Right lobe of liver (tissue), 4 donors: ENCODE results near the gene CHKA.

Experiments
- POLR2A ChIP-seq: fragments of 450-650 bp; IDR thresholded peaks from one replicate; pipeline ENCODE4 v1.6.1; 2017; ENCODE audit warnings: antibody characterized with exemption, mild to moderate bottlenecking
- TF ChIP-seq, protein P1 (sequence below), 4 donors: fragments of 200-600 bp in 3 of 4; fragments of 450-650 bp in 1 of 4; IDR thresholded peaks; one replicate each; pipeline versions ENCODE4 v1.5.1 to v1.8.0; 2016 to 2022; ENCODE audit warnings: antibody characterized with exemption in 4 of 4, mild to moderate bottlenecking in 2 of 4
- donor health status: DM: no; HTN: no; CAD: no.
- donor health status: DM: no; HTN: no; CAD: no.
- donor health status: DM: no; HTN: yes; CAD: no.

DNA sequence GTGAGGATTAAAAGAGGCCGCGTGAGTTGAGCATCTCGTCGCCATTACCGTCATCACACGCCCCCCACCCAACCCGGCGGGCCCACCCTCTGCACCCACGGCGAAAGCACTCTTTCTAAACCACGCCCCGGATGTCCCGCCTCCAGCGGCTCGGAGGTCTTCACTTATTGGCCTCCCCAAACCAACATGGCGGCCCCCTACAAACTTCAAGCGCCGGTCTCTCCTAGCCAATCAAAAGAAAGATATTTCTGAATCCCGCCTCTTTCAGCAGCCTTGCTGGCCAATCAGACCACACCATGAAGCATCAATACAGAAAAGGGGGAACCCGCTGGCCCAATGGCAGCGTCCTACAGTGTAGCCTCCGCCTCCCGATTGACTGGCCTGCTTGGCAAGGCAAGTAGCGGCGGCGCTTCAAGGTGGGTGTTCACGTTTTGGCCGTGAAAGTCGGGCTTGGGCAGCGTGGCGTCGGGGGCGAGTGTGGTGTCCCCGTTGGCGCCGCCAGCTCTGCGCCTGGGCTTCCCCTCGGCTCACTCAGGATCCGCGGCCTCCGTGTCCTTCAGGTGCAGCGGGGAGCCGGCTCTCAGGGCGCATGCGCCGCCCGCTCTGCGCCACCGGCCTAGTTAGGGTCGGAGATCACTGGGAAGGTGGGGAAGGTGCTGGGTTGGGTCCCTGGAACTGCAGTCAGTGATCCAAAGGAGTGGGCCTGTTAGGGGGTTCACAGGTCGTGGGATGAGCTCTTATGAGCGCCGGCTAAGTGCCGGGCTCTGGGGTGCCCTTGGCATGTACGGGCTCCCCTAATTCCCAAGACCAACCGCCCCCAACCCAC lies 90.7 kb downstream of the CHKA start, which contains the start of gene NDUFS8:
- peak; percentile 68 for TF ChIP-seq POLR2A
- TF ChIP-seq, protein P1, sequence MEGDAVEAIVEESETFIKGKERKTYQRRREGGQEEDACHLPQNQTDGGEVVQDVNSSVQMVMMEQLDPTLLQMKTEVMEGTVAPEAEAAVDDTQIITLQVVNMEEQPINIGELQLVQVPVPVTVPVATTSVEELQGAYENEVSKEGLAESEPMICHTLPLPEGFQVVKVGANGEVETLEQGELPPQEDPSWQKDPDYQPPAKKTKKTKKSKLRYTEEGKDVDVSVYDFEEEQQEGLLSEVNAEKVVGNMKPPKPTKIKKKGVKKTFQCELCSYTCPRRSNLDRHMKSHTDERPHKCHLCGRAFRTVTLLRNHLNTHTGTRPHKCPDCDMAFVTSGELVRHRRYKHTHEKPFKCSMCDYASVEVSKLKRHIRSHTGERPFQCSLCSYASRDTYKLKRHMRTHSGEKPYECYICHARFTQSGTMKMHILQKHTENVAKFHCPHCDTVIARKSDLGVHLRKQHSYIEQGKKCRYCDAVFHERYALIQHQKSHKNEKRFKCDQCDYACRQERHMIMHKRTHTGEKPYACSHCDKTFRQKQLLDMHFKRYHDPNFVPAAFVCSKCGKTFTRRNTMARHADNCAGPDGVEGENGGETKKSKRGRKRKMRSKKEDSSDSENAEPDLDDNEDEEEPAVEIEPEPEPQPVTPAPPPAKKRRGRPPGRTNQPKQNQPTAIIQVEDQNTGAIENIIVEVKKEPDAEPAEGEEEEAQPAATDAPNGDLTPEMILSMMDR (IDR thresholded peaks at IDR 0.05), result no peak
